HS-5 (cell line): ENCODE measurements around the gene BDH1.
"Not testable (repeated sequence)": the region's sequence is repeated elsewhere in the genome, so short reads cannot be mapped to it uniquely, and the experiment has no call there.

Experiments used
- DNase-seq: peaks from one replicate; pipeline ENCODE4 v3.0.0-alpha.2; 2012; ENCODE audit warnings: low read depth

Gene BDH1

GRCh38 chr3:197484204-197484901, 71.4 kb downstream of the BDH1 start:
- no peak for DNase-seq

DNA sequence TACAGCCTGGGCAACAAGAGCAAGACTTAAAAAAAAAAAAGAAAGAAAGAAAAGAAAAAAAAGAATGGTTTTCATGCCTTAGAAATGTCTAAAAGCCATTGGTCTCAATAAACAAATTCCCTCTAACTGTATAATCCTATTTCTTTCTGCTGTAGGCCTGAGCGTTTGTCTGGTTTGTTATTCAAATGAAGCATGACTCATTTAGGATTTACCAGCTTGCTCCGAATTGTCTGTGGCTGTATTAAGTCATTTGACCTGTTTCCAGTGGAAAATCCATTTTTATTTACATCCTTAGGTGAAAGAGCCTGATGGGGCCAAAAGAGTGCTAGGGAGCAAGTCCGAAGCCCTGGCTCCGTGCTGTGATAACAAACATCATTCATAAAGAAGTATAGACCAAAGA, 73.8 kb downstream of the BDH1 start:
- DNase-seq: no peak

DNA sequence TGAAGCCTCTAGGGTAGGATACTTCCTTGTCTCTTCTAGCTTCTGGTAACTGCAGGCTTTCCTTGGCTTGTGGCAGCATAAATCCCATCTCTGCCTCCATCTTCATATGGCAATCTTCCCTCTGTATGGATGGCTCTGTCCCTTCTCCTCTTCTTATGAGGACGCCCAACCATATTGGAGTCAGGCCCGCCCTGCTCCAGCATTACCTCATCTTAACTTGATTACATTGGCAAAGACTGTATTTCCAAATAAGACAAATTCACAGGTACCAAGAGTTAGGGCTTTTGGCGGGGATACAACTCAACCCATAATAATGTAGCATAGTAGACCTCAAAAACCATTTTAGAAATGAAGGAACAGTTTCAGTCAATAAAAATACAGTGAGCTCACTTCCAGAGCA, 75.4 kb downstream of the BDH1 start:
- DNase-seq: no peak

- DNase-seq: no peak
These were observed 76.8 kb downstream of the BDH1 start for GRCh38 chr3:197478746-197479668.

DNA sequence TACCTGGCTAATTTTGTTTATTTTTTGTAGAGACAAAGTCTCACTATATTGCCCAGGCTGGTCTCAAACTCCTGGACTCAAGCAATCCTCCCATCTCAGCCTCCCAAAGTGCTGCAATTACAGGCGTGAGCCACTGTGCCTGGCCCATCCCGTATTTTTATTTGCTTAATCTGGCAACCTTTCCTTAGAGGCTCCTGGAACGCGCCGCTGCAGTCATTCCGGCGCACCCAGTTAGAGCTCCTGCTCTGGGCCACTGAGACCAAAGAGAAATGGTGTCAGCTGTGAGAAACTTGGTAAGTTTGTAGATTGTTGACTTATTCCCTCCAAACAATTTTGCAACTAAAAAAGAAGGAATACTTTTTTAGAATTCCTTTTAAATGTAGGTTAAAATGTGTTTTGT, 78.0 kb downstream of the BDH1 start:
- DNase-seq: not testable (repeated sequence)

DNA sequence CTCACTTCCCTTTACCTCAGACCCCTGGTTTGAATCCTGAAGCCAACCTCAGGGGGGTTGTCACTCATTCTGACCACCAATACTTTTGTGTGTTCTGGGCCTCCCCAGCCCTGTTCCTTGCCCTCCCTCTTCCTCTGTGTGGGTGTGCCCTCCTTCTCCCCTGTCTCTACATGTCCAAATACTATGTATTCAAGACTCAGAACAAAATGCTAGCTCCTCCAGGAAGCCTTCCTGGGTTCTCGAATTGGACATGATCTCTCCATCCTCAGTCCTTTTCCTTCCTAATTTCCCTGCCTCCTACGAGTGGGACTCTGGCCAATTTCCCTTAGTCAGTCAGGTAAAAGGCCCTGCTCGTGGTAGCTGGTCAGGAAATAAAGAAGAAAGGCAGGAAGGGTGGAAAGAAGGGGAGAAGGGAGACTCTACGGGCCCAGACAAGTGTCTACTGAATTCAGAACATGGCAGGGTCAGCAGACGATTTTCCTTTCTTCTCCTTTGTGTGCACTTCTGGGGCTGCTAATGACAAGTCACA, 79.7 kb downstream of the BDH1 start:
- no peak for DNase-seq

GRCh38 chr3:197475514-197475913, 80.3 kb downstream of the BDH1 start:
- no peak for DNase-seq

DNA sequence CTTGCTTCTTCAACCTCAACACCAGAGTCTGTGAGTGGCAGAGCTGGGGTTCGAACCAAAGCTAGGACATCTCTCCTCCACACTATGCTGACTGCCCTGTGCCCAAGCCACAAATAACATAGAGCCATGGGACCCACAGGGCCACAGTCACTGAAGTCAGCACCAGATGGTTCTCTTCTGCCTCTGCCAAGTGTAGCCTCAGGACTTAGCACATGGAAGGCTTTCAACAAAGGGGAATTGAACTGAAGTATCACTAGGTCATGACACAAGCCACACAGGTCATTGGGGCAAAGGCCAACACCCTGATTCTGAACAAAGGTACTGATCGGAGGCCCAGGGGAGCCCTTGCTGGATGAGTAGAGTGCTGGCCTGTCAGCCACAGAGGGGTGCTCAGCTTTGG, 83.6 kb downstream of the BDH1 start:
- no peak for DNase-seq

DNA sequence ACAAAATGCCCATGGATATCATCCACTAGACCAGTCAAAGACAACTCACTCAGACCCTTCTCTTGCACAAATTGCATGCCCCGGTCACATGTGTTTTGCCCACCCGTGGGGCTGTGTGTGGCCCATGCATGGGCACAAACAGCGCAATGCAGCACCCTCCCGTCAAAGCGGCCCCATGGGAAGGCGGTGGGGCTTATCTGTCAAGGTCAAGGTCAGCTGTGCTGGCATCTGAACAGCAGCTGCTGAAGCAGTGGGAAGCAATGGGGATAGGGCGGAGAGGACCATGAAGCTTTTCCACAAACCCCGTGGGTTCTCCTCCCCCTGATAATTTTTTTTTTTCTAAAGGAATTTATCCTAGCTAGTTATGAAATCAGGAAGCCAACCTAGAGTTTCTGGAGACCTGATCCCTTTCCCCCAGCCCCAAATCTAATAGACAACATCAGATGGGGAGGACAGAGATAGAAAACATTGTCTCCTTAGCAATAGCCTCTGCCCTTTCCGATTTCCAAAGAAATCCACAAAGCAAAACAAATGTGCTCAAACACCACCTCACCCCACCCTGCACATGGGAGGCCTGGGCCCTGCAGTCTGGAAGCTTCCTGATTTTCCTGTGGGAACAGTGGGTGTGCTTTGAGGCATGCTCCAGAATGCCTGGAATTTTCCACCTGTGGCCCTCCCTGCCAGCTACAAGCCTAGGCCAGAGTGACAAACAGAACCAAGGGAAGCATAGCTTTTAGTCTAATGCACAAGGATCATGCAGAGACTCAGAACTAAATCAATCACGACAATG, 84.4 kb downstream of the BDH1 start:
- no peak for DNase-seq

DNA sequence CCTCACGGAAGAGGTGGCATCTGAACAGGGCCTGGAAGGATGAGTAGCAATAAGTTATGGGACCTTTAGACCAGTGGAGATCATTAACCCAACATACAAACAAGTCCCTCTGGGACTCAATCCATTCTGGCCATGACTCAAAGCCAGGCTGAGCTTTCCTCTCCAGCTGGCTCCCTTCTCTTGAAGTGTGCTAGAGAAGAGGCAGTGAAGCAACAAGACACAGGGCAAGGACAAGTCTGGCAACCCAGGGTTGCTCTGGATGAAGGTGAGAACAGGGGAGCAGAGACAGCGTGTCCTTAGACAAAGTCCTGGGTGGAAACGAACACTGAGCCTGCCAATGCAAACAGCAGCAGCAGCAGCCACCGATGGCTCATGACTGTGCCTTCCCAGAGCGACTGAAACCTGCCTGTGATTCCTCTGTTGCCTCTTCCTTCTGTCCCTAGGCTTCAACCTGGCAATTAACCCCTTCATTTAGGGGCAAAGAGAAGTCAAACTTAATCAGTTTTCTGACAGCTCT, 86.8 kb downstream of the BDH1 start:
- no peak for DNase-seq

- no peak for DNase-seq
These were observed 87.6 kb downstream of the BDH1 start for GRCh38 chr3:197468167-197468566.

DNA sequence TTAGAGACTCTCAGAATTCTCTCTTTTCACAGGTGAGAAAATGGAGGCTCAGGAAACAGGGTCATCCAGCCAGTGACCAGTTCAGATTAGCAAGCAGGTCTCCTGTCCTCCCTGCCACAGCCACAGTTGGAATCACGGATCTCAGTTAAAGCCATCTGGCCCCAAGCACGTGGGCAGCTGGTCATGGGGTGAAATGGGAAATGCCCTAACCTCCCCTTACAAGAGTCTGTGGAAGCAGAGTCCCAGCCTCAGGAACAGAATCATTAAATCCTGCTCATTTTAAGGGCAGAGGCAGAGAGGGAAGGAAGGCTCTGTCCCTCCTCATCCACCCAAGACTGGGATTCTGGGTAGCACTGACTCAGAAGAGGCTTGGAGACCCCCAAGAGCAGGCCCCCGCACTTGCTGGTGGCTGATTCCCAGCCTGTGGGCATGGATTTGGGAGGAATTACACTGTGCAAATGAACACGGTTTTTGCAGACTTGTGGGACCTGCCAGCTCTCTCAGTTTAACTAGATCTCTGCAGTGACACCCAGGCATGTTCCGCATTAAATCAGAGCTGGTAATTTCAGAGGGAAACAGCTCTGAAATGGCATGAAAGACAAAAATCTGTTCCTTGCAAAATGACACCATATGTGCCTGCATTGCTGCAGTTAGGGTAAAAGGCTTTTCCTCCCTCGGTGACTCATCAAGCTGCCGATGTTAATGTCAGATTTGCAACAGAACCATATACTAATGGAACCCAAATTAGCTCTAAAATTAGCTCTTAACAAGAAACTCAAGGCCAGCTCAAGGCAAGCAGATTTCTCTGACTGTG, 89.0 kb downstream of the BDH1 start:
- DNase-seq: peak; percentile 68

DNA sequence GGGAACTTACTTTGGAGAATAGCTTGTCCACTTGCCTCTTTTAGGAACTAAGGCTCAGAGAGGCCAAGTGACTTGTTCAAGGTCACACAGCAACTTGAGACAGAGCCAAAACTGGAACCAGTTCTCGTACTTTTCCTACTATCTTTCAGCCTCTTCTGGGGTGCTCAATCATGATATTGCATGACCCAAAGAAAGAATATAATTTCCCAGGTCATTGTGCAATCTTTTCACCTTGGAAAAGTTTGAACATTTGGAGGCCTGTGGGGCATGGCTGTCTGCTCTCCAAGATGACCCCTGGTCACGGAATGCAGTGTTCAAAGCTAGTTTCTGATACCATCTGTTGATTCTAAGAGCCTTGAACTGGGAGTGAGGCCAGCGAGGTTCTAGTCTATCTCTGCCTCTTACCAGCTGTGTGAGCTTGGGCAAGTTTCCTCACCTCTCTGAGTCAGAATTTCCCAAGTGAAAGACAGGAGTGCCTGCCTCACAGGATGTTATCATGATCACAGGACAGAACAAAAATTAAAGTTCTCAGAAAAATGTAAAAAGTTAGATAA, 89.7 kb downstream of the BDH1 start:
- DNase-seq: peak; percentile 53

GRCh38 chr3:197465197-197465995, 90.4 kb downstream of the BDH1 start:
- no peak for DNase-seq

DNA sequence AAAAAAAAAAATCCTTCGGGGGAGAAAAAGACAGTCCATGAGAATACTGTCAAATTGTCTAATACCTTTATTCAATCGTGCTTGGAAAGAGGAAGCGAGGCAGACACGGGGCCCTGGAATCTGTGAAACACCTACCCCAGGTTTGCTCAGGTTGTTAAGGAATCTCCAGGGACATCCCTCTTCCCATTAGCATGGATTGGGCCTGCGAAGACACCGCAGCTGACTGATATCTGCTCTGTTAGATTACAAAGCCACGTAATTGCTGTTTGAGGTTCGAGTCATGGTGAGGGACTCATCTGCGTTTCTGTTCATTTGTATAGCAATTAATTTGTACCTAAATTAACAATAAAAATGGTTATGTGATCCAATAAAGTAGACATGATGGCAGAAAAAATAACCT, 91.0 kb downstream of the BDH1 start:
- no peak for DNase-seq

GRCh38 chr3:197463279-197463678, 92.5 kb downstream of the BDH1 start:
- DNase-seq: peak; percentile 54

DNA sequence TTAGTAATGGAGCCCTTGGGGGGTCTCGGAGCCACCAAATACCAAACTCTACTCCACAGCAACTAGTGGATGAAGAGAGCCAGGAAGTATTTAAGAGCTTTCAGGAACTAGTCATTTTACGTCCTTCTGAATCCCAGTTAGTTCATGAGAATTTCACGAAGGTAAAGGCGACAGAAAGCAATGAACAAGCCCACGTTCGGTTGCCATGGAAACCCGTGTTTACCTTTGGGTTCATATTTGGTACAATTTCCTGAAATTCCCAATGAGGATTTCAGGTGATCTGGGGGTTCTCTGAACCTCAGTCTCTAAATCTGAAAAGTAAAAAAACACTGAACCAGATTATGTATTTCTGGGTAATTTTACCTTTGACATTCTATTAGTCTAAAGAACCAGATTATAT, 93.0 kb downstream of the BDH1 start:
- no peak for DNase-seq

GRCh38 chr3:197460639-197461038, 95.1 kb downstream of the BDH1 start:
- no peak for DNase-seq

DNA sequence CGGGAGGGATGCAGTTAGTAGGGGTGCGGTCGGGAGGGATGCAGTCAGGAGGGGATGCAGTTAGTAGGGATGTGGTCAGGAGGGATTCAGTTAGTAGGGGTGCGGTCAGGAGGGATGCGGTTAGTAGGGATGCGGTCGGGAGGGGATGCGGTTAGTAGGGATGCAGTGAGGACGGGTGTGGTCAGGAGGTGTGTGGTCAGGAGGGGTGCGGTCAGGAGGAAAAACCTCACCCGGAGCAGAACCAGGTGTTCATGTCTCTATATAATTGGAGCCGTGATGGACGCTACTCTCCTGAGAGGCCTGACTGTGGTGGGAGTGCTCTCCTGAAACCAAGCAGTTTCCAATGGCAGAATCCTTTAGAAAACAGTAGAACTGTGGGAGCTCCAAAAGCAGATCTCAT, 95.8 kb downstream of the BDH1 start:
- no peak for DNase-seq
